Suprapubic skin (tissue), 4 donors: ENCODE results near the gene PRR5.

Source experiments
- EP300 ChIP-seq: sonication (generic); formaldehyde crosslinking; IDR thresholded peaks from one replicate; pipeline ENCODE4 v1.6.1; 2017; ENCODE audit warnings: antibody characterized with exemption
- POLR2A ChIP-seq, 2 donors: fragments of 450-650 bp; IDR thresholded peaks; one replicate each; pipeline ENCODE4 v1.6.1; 2017; ENCODE audit warnings: antibody characterized with exemption in 2 of 2, mild to moderate bottlenecking in 2 of 2, moderate library complexity in 2 of 2
- POLR2AphosphoS5 ChIP-seq, 3 donors: sonication (generic); formaldehyde crosslinking; IDR thresholded peaks; one replicate each; pipeline ENCODE4 v1.6.1; 2017; ENCODE audit warnings: antibody characterized with exemption in 3 of 3
- TF ChIP-seq, protein P1 (sequence below), 2 donors: fragments of 200-600 bp in 1 of 2; fragments of 450-650 bp in 1 of 2; sonication (generic) in 1 of 2; IDR thresholded peaks; one replicate each; pipeline ENCODE4 v1.5.1; 2016 to 2019; ENCODE audit warnings: antibody characterized with exemption in 2 of 2, mild to moderate bottlenecking in 1 of 2, moderate library complexity in 1 of 2

DNA sequence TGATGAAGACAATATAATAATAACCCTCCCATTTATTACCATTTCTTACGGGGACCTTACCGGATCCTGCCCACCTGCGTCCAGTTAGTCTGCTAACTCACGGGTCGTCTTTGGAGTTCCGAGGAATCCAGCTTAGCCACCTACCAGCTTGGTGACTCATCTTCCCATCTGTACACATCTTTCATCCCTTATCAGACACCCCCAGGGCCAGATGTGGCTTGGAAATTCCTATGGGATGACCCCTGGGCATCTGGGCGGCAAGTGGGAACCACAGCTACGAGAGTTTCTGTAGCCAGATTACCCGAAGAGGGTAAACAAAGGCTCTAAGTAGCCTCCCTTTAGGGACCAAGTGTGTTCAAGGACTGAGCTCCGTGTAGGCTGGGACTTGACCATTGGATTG is 12.8 kb upstream of the PRR5 start:
- TF ChIP-seq, protein P1, sequence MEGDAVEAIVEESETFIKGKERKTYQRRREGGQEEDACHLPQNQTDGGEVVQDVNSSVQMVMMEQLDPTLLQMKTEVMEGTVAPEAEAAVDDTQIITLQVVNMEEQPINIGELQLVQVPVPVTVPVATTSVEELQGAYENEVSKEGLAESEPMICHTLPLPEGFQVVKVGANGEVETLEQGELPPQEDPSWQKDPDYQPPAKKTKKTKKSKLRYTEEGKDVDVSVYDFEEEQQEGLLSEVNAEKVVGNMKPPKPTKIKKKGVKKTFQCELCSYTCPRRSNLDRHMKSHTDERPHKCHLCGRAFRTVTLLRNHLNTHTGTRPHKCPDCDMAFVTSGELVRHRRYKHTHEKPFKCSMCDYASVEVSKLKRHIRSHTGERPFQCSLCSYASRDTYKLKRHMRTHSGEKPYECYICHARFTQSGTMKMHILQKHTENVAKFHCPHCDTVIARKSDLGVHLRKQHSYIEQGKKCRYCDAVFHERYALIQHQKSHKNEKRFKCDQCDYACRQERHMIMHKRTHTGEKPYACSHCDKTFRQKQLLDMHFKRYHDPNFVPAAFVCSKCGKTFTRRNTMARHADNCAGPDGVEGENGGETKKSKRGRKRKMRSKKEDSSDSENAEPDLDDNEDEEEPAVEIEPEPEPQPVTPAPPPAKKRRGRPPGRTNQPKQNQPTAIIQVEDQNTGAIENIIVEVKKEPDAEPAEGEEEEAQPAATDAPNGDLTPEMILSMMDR (IDR thresholded peaks at IDR 0.05): no peak
- TF ChIP-seq EP300: no peak
- TF ChIP-seq POLR2A (IDR thresholded peaks at IDR 0.05): no peak
- TF ChIP-seq POLR2AphosphoS5 (IDR thresholded peaks at IDR 0.05): no peak
